ENCODE data around the gene PEX11G.

PEX11G gene

GRCh38 chr19:7482584-7483439, 6.0 kb downstream of the PEX11G start:
- no peaks in the 10 kb centered on the region for H3K36me3 ChIP-seq
- no peak overlapping the region for H3K4me3 ChIP-seq (ENCODE audit: low read depth in 1 of 2, low read length in 1 of 2)
- no peak overlapping the region for H3K27ac ChIP-seq
- TF ChIP-seq, protein P1, sequence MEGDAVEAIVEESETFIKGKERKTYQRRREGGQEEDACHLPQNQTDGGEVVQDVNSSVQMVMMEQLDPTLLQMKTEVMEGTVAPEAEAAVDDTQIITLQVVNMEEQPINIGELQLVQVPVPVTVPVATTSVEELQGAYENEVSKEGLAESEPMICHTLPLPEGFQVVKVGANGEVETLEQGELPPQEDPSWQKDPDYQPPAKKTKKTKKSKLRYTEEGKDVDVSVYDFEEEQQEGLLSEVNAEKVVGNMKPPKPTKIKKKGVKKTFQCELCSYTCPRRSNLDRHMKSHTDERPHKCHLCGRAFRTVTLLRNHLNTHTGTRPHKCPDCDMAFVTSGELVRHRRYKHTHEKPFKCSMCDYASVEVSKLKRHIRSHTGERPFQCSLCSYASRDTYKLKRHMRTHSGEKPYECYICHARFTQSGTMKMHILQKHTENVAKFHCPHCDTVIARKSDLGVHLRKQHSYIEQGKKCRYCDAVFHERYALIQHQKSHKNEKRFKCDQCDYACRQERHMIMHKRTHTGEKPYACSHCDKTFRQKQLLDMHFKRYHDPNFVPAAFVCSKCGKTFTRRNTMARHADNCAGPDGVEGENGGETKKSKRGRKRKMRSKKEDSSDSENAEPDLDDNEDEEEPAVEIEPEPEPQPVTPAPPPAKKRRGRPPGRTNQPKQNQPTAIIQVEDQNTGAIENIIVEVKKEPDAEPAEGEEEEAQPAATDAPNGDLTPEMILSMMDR (IDR thresholded peaks at IDR 0.05): no peak
- H3K27me3 ChIP-seq: peaks cover 17% of the 10 kb centered on the region
- no peaks in the 10 kb centered on the region for H3K9me3 ChIP-seq
- peaks cover 5 to 11% of the 10 kb centered on the region in 2 experiments for H3K4me1 ChIP-seq (ENCODE audit: control insufficient read depth in 1 of 2, insufficient read depth in 1 of 2, low read depth in 1 of 2, low read length in 1 of 2)

GRCh38 chr19:7480970-7481255, 7.9 kb downstream of the PEX11G start:
- Histone ChIP-seq H3K27ac (no peak overlapping the region), H3K4me1 (ENCODE audit: control insufficient read depth in 1 of 2, insufficient read depth in 1 of 2, low read depth in 1 of 2, low read length in 1 of 2) (peaks cover 5 to 11% of the 10 kb centered on the region in 2 experiments), H3K9me3 (no peaks in the 10 kb centered on the region), H3K4me3 (ENCODE audit: low read depth in 1 of 2, low read length in 1 of 2) (no peak overlapping the region), H3K27me3 (peaks cover 17% of the 10 kb centered on the region), H3K36me3 (no peaks in the 10 kb centered on the region)
- TF ChIP-seq, protein P1 (IDR thresholded peaks at IDR 0.05): no peak

DNA sequence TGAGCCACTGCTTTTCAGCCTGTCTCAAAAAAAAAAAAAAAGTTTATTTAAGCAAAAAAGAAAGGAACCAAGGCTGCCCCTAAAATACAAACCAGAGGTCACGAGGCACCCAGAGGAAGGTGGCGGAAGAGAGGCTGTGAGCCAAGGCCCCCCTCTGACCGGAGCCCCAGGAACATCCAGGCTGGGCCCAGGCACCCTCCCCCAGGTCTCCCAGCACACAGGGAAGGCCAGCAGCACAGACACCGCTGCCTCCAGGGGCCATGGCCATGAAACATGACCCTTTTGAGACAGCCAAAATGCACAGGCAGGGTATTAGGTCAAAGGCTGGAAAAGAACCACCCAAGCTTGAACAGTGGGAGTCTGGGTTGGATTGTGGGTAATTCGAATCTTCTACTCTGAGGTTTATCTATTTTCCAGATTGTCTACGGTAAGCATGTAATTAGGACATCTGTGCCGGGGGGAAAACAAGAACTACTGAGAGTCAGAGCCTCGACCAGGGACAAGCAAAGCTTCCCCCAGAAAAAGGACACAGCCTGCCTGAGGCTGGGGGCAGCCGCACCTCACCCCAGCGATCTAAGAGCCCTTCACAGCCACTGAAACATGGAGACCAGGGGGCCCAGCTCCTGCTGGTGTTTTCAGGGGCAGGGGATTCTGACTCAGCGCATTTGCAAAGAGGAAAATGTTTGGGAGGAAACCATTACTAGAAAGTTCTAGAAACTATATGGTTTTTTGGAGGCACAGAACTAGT, 8.4 kb downstream of the PEX11G start:
- peaks cover 17% of the 10 kb centered on the region for H3K27me3 ChIP-seq
- no peaks in the 10 kb centered on the region for H3K9me3 ChIP-seq
- TF ChIP-seq, protein P1 (IDR thresholded peaks at IDR 0.05): no peak
- peaks cover 5 to 11% of the 10 kb centered on the region in 2 experiments for H3K4me1 ChIP-seq (ENCODE audit: control insufficient read depth in 1 of 2, insufficient read depth in 1 of 2, low read depth in 1 of 2, low read length in 1 of 2)
- no peak overlapping the region for H3K4me3 ChIP-seq (ENCODE audit: low read depth in 1 of 2, low read length in 1 of 2)
- no peaks in the 10 kb centered on the region for H3K36me3 ChIP-seq
- H3K27ac ChIP-seq: no peak overlapping the region

- Histone ChIP-seq H3K36me3 (peaks cover 4% of the 10 kb centered on the region), H3K27me3 (peaks cover 15% of the 10 kb centered on the region), H3K9me3 (no peaks in the 10 kb centered on the region), H3K4me3 (ENCODE audit: low read depth in 1 of 2, low read length in 1 of 2) (no peak overlapping the region), H3K4me1 (ENCODE audit: control insufficient read depth in 1 of 2, insufficient read depth in 1 of 2, low read depth in 1 of 2, low read length in 1 of 2) (peaks cover 5 to 11% of the 10 kb centered on the region in 2 experiments), H3K27ac (no peak overlapping the region)
- TF ChIP-seq, protein P1 (IDR thresholded peaks at IDR 0.05): no peak
Observed at GRCh38 chr19:7478843-7479227, 10.0 kb downstream of the PEX11G start.

GRCh38 chr19:7478173-7478842, 10.5 kb downstream of the PEX11G start:
- TF ChIP-seq, protein P1 (IDR thresholded peaks at IDR 0.05): no peak
- H3K4me3 ChIP-seq (ENCODE audit: low read depth in 1 of 2, low read length in 1 of 2): no peak overlapping the region
- peaks cover 5% of the 10 kb centered on the region for H3K36me3 ChIP-seq
- peaks cover 3 to 8% of the 10 kb centered on the region in 2 experiments for H3K4me1 ChIP-seq (ENCODE audit: control insufficient read depth in 1 of 2, insufficient read depth in 1 of 2, low read depth in 1 of 2, low read length in 1 of 2)
- H3K27ac ChIP-seq: no peak overlapping the region
- no peaks in the 10 kb centered on the region for H3K9me3 ChIP-seq
- H3K27me3 ChIP-seq: peaks cover 10% of the 10 kb centered on the region

All from neutrophil (primary cell).